C4-2B (cell line): ENCODE results near the gene KLK12.

Experiments used
- H3K27ac ChIP-seq: fragments of 450-650 bp; 2 replicates; pipeline ENCODE4 v1.5.1; 2017
- ZFX ChIP-seq: fragments of 450-650 bp; IDR thresholded peaks from 2 replicates; pipeline ENCODE4 v1.6.1; 2017
- TF ChIP-seq, protein P1 (sequence below): fragments of 450-650 bp; conservative IDR thresholded peaks from 2 replicates; pipeline ENCODE4 v1.5.1; 2017; ENCODE audit warnings: mild to moderate bottlenecking

Gene KLK12

DNA sequence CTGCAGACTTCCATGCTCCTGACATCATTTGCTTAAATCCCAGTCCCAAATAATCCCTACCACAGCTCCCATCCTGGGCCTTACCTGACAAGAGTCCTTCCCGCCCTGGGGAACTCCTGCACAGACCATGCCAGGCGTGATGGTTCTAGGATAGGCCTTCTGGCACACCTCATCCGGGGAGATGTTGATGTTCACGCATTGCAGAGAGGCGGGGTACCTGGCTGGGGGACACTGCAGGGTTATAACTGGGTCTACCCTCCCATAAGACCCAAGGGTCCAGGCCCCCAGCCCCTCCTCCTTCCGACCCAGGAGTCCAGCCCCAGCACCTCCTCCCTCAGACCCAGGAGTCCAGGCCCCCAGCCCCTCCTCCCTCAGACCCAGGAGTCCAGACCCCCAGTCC lies 43.9 kb upstream of the KLK12 start:
- no peak overlapping the region for H3K27ac ChIP-seq
- no peak for TF ChIP-seq ZFX
- TF ChIP-seq, protein P1, sequence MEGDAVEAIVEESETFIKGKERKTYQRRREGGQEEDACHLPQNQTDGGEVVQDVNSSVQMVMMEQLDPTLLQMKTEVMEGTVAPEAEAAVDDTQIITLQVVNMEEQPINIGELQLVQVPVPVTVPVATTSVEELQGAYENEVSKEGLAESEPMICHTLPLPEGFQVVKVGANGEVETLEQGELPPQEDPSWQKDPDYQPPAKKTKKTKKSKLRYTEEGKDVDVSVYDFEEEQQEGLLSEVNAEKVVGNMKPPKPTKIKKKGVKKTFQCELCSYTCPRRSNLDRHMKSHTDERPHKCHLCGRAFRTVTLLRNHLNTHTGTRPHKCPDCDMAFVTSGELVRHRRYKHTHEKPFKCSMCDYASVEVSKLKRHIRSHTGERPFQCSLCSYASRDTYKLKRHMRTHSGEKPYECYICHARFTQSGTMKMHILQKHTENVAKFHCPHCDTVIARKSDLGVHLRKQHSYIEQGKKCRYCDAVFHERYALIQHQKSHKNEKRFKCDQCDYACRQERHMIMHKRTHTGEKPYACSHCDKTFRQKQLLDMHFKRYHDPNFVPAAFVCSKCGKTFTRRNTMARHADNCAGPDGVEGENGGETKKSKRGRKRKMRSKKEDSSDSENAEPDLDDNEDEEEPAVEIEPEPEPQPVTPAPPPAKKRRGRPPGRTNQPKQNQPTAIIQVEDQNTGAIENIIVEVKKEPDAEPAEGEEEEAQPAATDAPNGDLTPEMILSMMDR, result no peak

DNA sequence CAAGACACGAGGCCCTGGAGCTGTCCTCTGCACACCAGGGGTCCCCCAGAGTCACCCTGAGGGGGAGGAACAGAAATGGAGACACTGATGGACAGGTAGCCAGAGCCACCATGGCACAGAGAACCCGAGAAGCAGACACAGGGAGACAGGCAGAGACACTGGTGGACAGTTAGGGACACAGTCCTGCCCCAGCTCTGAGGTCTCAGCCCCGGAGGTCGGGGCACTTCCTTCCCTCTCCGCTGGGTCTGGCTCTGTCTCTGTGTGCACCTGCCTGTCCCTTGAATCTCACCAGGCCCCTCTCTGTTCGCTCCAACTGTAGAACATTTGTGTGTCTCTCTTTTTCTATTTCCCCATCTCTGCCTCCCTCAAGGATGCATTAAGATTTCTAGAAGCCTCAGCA lies 43.3 kb upstream of the KLK12 start:
- TF ChIP-seq, protein P1, result no peak
- no peak for TF ChIP-seq ZFX
- H3K27ac ChIP-seq, result no peak overlapping the region

DNA sequence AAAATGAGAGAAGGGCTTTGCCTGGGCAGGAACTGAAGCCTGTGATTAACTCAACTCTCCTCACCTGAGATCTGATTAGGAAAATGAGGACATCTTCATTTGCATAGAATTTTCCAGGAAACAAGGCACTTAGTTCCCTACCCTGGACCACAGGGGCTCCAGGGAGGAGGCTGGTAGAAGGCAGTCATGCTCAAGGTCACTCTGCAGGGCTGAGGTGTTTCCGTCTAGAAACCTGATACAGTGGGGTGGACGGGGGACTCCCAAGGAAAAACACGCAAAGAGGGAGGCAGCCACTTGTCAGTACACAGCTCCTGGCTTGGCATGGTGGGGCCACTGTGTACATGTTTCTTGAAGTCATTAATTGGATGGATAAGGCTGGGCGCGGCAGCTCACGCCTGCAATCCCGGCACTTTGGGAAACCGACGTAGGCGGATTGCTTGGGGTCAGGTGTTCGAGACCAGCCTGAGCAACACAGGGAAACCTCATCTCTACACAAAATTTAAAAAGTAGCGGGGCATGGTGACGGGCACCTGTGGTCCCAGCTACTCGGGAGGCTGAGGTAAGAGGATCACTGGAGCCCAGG lies 41.9 kb upstream of the KLK12 start:
- no peak overlapping the region for H3K27ac ChIP-seq

DNA sequence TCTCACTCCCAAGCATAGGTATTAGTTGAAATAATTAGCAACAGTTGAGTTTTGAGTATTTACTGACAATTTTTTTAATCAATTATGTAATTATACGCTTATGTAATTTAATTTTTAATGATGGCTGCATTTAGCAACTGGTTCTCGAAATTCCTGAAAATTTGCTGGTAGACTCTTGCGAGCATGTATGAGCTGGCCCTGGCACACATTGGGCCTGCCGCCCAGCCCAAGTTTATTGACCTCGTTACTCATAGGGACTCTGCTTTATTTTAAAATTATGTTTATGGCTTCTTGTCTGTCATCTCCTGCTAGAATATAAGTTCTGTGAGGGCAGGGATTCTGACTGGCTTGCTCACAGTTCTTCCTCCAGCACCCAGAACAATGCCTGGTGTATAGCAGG lies 41.2 kb upstream of the KLK12 start:
- TF ChIP-seq, protein P1, result no peak
- TF ChIP-seq ZFX, result no peak
- no peak overlapping the region for H3K27ac ChIP-seq

More for the DNA sequence above, 41.9 kb upstream of the KLK12 start:
- TF ChIP-seq, protein P1, result no peak
- TF ChIP-seq ZFX, result no peak

DNA sequence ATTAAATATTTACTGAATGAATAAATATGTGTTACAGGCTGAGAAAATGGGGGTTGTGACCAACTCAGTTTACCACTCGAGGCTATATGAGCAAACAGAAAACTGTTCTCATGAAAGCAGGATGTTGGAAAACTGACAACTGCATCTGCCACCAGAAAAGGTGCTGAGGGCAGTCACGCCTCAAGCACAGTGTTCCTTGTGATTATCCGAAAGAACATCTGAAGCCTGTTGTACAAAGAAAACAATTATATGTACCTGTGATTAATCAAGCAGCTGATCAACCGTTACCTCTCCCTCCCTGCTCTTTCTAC lies 36.2 kb upstream of the KLK12 start:
- TF ChIP-seq, protein P1, result no peak
- no peak for TF ChIP-seq ZFX
- H3K27ac ChIP-seq, result peak overlapping the region; percentile 75

DNA sequence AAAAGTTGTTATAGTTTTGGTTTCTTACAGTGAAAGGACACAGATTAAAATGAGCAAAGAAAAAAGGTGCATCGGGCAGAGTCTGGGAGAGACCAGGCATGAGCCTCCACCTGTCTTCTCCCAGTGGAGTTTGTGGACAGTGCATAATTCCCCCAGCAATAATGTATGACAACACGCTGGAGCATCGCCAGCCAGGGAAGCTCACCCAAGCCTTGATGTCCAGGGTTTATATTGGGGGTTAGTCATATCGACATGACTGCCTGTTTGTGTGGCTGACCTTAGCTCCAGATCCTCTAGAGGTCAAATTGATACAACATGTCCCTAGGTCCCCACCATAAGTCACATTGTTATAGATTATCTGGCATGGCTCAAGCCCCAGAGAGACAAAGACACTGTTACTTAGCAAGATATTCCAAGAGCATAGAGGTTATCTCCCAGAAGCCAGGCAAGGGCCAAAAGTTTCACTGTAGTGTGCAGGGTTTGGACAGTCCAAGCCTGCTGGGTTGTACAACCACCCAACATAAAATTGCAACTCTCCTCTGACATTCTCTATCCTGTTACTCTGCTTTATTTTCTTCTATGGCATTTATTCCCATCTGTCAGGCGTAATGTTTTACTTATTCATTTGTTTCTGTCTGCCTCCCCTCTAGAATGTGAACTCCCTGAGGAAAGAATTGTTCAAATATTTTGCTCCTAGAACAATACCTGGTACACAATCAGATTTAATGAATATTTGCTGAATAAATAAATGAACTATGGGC lies 35.7 kb upstream of the KLK12 start:
- peak overlapping the region; percentile 75 for H3K27ac ChIP-seq
- TF ChIP-seq, protein P1, result no peak
- no peak for TF ChIP-seq ZFX

DNA sequence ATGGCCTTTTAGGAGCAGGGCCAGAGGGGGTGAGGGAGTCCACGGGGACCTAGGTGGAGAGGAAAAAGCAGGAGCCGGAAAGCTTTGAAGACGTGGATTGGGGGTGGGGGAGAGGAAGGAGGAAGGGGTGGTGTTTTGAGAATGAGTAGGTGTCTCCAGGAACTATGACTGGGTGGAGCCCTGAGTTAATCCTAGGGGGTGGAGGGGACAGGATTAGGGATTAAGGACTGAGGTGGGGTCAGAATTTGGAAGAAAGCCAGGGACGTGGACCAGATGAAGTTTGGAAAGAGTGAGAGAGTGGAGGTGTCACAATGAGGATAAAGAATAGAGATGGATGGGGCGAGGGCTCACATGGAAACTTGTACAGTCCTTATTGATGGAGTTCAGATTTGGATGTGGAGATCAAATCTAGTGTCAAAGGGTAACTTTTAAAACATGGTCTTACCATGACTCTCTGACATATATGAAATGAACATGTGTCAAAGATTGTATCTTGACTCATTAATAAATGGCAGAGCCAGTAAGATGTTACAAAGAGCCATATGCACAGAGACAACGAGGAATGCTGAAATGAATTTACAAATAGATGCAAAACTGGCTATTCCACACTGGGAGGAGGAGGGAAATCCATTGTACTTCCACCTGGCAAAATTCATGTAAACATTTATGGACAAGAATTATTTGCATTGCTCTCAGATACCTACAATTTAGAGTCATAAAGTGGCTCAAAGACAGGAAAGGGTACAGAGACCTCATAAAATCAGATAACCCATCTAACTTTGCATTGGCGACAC lies 31.8 kb upstream of the KLK12 start:
- peak overlapping the region; percentile 30 for H3K27ac ChIP-seq
- TF ChIP-seq ZFX, result no peak
- TF ChIP-seq, protein P1, result no peak
